SK-N-SH treated with all-trans-retinoic acid at 6 μM for 48 hours (cell line): ENCODE measurements around the gene MAPK9.

Experiments
- ATAC-seq: fragments of 200-7000 bp; cut with Tn5 transposase; 3 replicates; pipeline ENCODE4 v1.9.1; 2020; ENCODE audit warnings: mild to moderate bottlenecking, moderate library complexity
- ARNTL ChIP-seq: fragments of 450-650 bp; formaldehyde crosslinking; IDR thresholded peaks from 2 replicates; pipeline ENCODE4 v1.5.0; 2020; ENCODE audit warnings: low read depth, mild to moderate bottlenecking, moderate library complexity, borderline replicate concordance
- BACH2 ChIP-seq: fragments of 250-450 bp; sonication (Bioruptor Pico); IDR thresholded peaks from 2 replicates; pipeline ENCODE4 v1.9.0; 2021; ENCODE audit warnings: mild to moderate bottlenecking, borderline replicate concordance
- CSDC2 ChIP-seq: fragments of 250-450 bp; sonication (Bioruptor Pico); IDR thresholded peaks from 2 replicates; pipeline ENCODE4 v1.5.0; 2020; ENCODE audit warnings: mild to moderate bottlenecking, moderate library complexity
- ESRRG ChIP-seq: fragments of 250-450 bp; sonication (Bioruptor Pico); IDR thresholded peaks from 2 replicates; pipeline ENCODE4 v1.6.1; 2021; ENCODE audit warnings: mild to moderate bottlenecking
- GLIS3 ChIP-seq: fragments of 250-450 bp; sonication (Bioruptor Pico); IDR thresholded peaks from 2 replicates; pipeline ENCODE4 v1.5.0; 2020; ENCODE audit warnings: mild to moderate bottlenecking, moderate library complexity
- ISL1 ChIP-seq: fragments of 250-450 bp; sonication (Bioruptor Pico); IDR thresholded peaks from 2 replicates; pipeline ENCODE4 v2.1.2; 2022; ENCODE audit warnings: mild to moderate bottlenecking, moderate library complexity
- OSR1 ChIP-seq: fragments of 250-450 bp; sonication (Bioruptor Pico); IDR thresholded peaks from 2 replicates; pipeline ENCODE4 v1.8.0; 2022; ENCODE audit warnings: moderate library complexity, mild to moderate bottlenecking, inconsistent platforms
- PPARA ChIP-seq: fragments of 250-450 bp; sonication (Bioruptor Pico); IDR thresholded peaks from 2 replicates; pipeline ENCODE4 v1.5.0; 2020; ENCODE audit warnings: mild to moderate bottlenecking, borderline replicate concordance
- RARB ChIP-seq: fragments of 250-450 bp; sonication (Bioruptor Pico); IDR thresholded peaks from 2 replicates; pipeline ENCODE4 v1.8.0; 2021; ENCODE audit warnings: mild to moderate bottlenecking, moderate library complexity
- SNAI2 ChIP-seq: fragments of 250-450 bp; sonication (Bioruptor Pico); IDR thresholded peaks from 2 replicates; pipeline ENCODE4 v1.5.0; 2020; ENCODE audit warnings: mild to moderate bottlenecking, moderate library complexity
- TCF4 ChIP-seq: fragments of 250-450 bp; sonication (Bioruptor Pico); IDR thresholded peaks from 2 replicates; pipeline ENCODE4 v1.8.0; 2021; ENCODE audit warnings: mild to moderate bottlenecking, moderate library complexity, borderline replicate concordance
- TOX ChIP-seq: fragments of 250-450 bp; sonication (Bioruptor Pico); IDR thresholded peaks from 2 replicates; pipeline ENCODE4 v1.8.0; 2021; ENCODE audit warnings: mild to moderate bottlenecking, moderate library complexity, borderline replicate concordance
- ZC3H10 ChIP-seq: fragments of 250-450 bp; sonication (Bioruptor Pico); IDR thresholded peaks from 2 replicates; pipeline ENCODE4 v1.5.1; 2021; ENCODE audit warnings: mild to moderate bottlenecking, moderate library complexity
- ZFP30 ChIP-seq: fragments of 450-650 bp; formaldehyde crosslinking; IDR thresholded peaks from 2 replicates; pipeline ENCODE4 v1.5.0; 2022; ENCODE audit warnings: mild to moderate bottlenecking, moderate library complexity
- ZNF565 ChIP-seq: fragments of 450-650 bp; formaldehyde crosslinking; conservative IDR thresholded peaks from 2 replicates; pipeline ENCODE4 v1.5.0; 2020; ENCODE audit warnings: low read depth, mild to moderate bottlenecking, moderate library complexity
- ZNF70 ChIP-seq: fragments of 450-650 bp; formaldehyde crosslinking; IDR thresholded peaks from 2 replicates; pipeline ENCODE4 v1.5.0; 2020; ENCODE audit warnings: mild to moderate bottlenecking, moderate library complexity
- ZNF8 ChIP-seq: fragments of 450-650 bp; formaldehyde crosslinking; IDR thresholded peaks from 2 replicates; pipeline ENCODE4 v1.5.0; 2020; ENCODE audit warnings: mild to moderate bottlenecking, moderate library complexity
- TF ChIP-seq, protein P1 (sequence below): fragments of 250-450 bp; sonication (Bioruptor Pico); IDR thresholded peaks from 2 replicates; pipeline ENCODE4 v1.5.1; 2020; ENCODE audit warnings: low read depth, mild to moderate bottlenecking, moderate library complexity
- TF ChIP-seq, protein P2 (sequence below): fragments of 250-450 bp; sonication (Bioruptor Pico); IDR thresholded peaks from 2 replicates; pipeline ENCODE4 v1.8.0; 2020; ENCODE audit warnings: mild to moderate bottlenecking, moderate library complexity, borderline replicate concordance
- TF ChIP-seq, protein P3 (sequence below): fragments of 250-450 bp; sonication (Bioruptor Pico); IDR thresholded peaks from 2 replicates; pipeline ENCODE4 v1.5.0; 2020; ENCODE audit warnings: mild to moderate bottlenecking, moderate library complexity
- TF ChIP-seq, protein P4 (sequence below): fragments of 250-450 bp; sonication (Bioruptor Pico); IDR thresholded peaks from 2 replicates; pipeline ENCODE4 v1.8.0; 2021; ENCODE audit warnings: low read depth, mild to moderate bottlenecking, moderate library complexity, borderline replicate concordance

Gene MAPK9

DNA sequence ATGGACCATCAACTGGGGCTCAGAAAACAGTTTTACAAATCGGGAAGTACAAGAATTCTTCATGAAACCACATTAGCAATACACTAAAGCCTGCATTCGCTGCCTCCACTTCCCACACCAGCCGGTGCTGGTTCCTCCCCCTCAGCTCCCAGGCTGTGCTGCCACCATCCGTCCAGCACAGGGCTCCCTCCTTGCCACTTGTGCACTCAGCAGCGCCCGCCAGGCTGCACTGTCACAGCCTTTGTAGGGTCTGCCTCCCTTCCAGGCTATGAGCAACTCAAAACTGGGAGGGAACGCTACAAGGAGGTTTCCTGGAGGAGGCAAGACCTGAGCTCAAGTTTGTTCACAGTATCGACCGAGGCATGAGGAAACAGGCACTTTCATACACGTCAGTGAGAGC, 7.7 kb downstream of the MAPK9 start:
- TF ChIP-seq PPARA: no peak
- no peak for TF ChIP-seq ISL1 (CRISPR knock-in tag)
- TF ChIP-seq ZNF565 (CRISPR knock-in tag): no peak
- no peak for TF ChIP-seq TCF4
- no peak for TF ChIP-seq ZNF70
- no peak for TF ChIP-seq RARB (CRISPR knock-in tag)
- TF ChIP-seq, protein P1, sequence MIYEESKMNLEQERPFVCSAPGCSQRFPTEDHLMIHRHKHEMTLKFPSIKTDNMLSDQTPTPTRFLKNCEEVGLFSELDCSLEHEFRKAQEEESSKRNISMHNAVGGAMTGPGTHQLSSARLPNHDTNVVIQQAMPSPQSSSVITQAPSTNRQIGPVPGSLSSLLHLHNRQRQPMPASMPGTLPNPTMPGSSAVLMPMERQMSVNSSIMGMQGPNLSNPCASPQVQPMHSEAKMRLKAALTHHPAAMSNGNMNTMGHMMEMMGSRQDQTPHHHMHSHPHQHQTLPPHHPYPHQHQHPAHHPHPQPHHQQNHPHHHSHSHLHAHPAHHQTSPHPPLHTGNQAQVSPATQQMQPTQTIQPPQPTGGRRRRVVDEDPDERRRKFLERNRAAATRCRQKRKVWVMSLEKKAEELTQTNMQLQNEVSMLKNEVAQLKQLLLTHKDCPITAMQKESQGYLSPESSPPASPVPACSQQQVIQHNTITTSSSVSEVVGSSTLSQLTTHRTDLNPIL (CRISPR knock-in tag): no peak
- TF ChIP-seq ESRRG (CRISPR knock-in tag): no peak
- TF ChIP-seq, protein P2, sequence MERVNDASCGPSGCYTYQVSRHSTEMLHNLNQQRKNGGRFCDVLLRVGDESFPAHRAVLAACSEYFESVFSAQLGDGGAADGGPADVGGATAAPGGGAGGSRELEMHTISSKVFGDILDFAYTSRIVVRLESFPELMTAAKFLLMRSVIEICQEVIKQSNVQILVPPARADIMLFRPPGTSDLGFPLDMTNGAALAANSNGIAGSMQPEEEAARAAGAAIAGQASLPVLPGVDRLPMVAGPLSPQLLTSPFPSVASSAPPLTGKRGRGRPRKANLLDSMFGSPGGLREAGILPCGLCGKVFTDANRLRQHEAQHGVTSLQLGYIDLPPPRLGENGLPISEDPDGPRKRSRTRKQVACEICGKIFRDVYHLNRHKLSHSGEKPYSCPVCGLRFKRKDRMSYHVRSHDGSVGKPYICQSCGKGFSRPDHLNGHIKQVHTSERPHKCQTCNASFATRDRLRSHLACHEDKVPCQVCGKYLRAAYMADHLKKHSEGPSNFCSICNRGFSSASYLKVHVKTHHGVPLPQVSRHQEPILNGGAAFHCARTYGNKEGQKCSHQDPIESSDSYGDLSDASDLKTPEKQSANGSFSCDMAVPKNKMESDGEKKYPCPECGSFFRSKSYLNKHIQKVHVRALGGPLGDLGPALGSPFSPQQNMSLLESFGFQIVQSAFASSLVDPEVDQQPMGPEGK (CRISPR knock-in tag): no peak
- TF ChIP-seq, protein P3, sequence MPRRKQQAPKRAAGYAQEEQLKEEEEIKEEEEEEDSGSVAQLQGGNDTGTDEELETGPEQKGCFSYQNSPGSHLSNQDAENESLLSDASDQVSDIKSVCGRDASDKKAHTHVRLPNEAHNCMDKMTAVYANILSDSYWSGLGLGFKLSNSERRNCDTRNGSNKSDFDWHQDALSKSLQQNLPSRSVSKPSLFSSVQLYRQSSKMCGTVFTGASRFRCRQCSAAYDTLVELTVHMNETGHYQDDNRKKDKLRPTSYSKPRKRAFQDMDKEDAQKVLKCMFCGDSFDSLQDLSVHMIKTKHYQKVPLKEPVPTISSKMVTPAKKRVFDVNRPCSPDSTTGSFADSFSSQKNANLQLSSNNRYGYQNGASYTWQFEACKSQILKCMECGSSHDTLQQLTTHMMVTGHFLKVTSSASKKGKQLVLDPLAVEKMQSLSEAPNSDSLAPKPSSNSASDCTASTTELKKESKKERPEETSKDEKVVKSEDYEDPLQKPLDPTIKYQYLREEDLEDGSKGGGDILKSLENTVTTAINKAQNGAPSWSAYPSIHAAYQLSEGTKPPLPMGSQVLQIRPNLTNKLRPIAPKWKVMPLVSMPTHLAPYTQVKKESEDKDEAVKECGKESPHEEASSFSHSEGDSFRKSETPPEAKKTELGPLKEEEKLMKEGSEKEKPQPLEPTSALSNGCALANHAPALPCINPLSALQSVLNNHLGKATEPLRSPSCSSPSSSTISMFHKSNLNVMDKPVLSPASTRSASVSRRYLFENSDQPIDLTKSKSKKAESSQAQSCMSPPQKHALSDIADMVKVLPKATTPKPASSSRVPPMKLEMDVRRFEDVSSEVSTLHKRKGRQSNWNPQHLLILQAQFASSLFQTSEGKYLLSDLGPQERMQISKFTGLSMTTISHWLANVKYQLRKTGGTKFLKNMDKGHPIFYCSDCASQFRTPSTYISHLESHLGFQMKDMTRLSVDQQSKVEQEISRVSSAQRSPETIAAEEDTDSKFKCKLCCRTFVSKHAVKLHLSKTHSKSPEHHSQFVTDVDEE: no peak
- TF ChIP-seq GLIS3 (CRISPR knock-in tag): no peak
- no peak for TF ChIP-seq CSDC2 (CRISPR knock-in tag)
- no peak for TF ChIP-seq BACH2 (CRISPR knock-in tag)
- TF ChIP-seq ZFP30 (CRISPR knock-in tag): no peak
- no peak for TF ChIP-seq SNAI2 (CRISPR knock-in tag)
- TF ChIP-seq TOX (CRISPR knock-in tag): no peak
- TF ChIP-seq ZC3H10: no peak
- no peak for TF ChIP-seq ARNTL (CRISPR knock-in tag)
- no peak for TF ChIP-seq OSR1 (CRISPR knock-in tag)
- ATAC-seq: no peak

DNA sequence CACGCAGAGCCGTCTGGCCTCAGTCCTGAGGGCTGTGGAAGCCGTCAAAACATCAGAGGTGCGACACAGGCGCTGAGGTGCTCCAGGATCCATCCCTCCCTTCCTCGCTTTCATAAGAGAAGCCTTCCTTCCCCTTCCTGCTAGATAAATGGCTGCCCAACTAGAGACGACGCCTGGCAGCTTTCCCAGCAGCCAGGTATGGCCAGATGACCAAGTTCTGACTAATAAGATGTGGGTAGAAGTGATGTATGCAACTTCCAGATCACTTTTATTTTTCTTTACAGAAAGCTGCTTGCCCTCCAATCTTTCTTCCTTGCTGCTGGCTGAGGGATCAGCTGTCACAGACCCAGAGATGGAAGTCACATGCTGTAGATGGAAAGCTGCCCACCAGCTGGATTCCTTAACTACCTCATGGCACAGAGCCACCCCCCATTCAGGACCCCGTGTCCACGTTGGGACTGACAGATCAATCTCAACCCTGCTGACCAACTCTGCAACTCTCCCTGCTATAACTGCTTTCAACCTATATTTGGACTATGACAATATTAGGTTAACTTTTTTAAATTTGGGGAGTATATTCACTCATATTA, 8.8 kb downstream of the MAPK9 start:
- no peak for ATAC-seq
- TF ChIP-seq OSR1 (CRISPR knock-in tag) (no peak), ZNF70 (no peak), ZNF8 (no peak)
- TF ChIP-seq, protein P3: no peak

DNA sequence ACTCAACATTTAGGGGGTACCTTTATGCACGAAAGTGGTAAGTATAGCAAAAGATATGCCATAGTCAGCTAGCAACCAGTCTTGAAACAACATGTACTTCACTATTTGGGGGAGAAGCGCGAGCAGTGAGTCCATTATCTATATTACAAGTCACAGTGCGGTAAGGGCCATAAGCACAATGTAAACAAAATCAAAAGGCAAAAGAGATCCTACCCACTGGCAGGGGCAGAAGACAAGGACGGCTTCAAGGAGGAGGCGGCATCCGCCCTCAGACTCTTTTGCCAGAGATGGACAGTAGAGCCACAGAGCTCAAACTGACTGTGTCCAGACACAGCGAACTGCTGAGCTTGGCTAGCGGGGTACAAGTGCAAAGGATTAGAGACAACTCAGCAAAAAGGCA, 9.6 kb downstream of the MAPK9 start:
- no peak for TF ChIP-seq ARNTL (CRISPR knock-in tag)
- TF ChIP-seq OSR1 (CRISPR knock-in tag): no peak
- TF ChIP-seq, protein P2 (CRISPR knock-in tag): no peak
- TF ChIP-seq TOX (CRISPR knock-in tag): no peak
- TF ChIP-seq GLIS3 (CRISPR knock-in tag): no peak
- no peak for TF ChIP-seq SNAI2 (CRISPR knock-in tag)
- no peak for TF ChIP-seq ZNF565 (CRISPR knock-in tag)
- no peak for TF ChIP-seq ZFP30 (CRISPR knock-in tag)
- no peak for TF ChIP-seq CSDC2 (CRISPR knock-in tag)
- TF ChIP-seq ZC3H10: no peak
- TF ChIP-seq BACH2 (CRISPR knock-in tag): no peak
- TF ChIP-seq, protein P4, sequence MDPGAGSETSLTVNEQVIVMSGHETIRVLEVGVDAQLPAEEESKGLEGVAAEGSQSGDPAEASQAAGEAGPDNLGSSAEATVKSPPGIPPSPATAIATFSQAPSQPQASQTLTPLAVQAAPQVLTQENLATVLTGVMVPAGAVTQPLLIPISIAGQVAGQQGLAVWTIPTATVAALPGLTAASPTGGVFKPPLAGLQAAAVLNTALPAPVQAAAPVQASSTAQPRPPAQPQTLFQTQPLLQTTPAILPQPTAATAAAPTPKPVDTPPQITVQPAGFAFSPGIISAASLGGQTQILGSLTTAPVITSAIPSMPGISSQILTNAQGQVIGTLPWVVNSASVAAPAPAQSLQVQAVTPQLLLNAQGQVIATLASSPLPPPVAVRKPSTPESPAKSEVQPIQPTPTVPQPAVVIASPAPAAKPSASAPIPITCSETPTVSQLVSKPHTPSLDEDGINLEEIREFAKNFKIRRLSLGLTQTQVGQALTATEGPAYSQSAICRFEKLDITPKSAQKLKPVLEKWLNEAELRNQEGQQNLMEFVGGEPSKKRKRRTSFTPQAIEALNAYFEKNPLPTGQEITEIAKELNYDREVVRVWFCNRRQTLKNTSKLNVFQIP (CRISPR knock-in tag): no peak
- TF ChIP-seq PPARA: no peak
- ATAC-seq: no peak
